ENCODE data around the gene TRMT61A. TPM values are rescaled to one million over a fixed set of nuclear protein-coding genes. Genes with fewer than 3 reads are reported as not detected.

TRMT61A gene
- total and polyA plus RNA-seq, 10 of the 15 experiments (the other 5 are each of a cell fraction or from before 2014, with no cell fraction given) = 0.11 to 21.9 (median 11.4) TPM

DNA sequence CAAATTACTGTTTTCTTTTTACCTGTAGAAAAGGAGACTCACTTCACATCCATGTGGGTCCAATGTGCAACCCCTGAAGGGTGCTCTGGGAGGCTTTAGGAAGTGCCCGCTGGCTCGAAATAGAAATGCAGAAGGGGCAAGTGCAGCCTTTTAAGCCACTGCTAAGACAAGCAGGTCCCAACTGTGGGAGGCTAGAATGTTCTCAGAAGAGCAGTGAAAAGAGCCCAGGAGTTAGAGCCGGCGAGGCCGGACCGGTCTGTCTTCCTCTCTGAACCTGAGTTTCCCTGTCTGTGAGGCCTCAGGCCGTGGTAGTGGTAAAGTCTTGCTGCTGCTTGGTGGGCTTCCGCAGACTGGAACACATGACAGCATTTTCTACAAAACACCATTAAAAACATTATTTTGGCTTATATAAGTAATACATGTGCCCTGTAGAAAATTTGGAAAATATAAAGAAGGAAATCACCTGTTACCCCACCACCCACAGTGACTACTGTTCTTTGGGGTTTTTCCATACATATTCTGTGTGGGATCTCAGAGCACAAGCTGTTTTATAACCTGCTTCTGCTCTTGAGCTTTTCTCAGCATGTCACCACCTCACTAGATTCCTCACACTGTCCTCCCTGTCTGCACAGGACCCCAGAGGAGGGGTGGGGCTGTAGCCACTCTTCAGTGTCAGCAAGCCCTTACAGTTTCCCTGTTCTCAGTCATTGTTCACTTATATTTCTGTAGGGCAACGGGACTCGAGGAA is 12.4 kb upstream of the TRMT61A start (continued):
- TF ChIP-seq, protein P1, sequence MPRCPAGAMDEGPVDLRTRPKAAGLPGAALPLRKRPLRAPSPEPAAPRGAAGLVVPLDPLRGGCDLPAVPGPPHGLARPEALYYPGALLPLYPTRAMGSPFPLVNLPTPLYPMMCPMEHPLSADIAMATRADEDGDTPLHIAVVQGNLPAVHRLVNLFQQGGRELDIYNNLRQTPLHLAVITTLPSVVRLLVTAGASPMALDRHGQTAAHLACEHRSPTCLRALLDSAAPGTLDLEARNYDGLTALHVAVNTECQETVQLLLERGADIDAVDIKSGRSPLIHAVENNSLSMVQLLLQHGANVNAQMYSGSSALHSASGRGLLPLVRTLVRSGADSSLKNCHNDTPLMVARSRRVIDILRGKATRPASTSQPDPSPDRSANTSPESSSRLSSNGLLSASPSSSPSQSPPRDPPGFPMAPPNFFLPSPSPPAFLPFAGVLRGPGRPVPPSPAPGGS (IDR thresholded peaks at IDR 0.05; ENCODE audit: borderline replicate concordance, insufficient read depth, low read depth, low read length, poor library complexity, severe bottlenecking) = no peak
- TF ChIP-seq, protein P2, sequence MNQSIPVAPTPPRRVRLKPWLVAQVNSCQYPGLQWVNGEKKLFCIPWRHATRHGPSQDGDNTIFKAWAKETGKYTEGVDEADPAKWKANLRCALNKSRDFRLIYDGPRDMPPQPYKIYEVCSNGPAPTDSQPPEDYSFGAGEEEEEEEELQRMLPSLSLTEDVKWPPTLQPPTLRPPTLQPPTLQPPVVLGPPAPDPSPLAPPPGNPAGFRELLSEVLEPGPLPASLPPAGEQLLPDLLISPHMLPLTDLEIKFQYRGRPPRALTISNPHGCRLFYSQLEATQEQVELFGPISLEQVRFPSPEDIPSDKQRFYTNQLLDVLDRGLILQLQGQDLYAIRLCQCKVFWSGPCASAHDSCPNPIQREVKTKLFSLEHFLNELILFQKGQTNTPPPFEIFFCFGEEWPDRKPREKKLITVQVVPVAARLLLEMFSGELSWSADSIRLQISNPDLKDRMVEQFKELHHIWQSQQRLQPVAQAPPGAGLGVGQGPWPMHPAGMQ (IDR thresholded peaks at IDR 0.05; ENCODE audit: borderline replicate concordance) = no peak
- TF ChIP-seq SIX5 (IDR thresholded peaks at IDR 0.05; ENCODE audit: low read depth, low read length, severe bottlenecking) (no peak), SMC3 (IDR thresholded peaks at IDR 0.05; ENCODE audit: borderline replicate concordance, low read length) (no peak), ZNF274 (IDR thresholded peaks at IDR 0.05; ENCODE audit: insufficient read depth, insufficient read length) (no peak), YY1 (IDR thresholded peaks at IDR 0.05; ENCODE audit: low read depth, low read length) (no peak)

DNA sequence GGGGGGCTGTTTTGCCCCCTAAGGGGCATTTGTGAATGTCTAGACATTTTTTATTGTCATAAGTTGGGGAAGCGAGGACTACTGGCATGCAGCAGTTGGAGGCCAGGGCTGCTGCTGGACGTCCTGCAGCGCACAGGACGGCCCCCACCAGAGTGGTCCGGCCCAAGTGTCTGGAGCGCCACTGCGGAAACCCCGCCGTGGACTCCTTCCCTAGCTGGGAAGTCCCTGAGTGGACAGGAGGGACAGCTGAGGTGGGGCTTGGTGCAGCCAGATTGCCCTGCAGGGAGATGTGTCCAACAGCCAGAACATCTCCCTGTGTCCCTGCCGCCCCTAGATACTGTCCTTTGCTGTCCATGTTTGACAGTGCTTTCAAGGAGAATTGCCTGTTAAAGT is 11.8 kb upstream of the TRMT61A start:
- 71% methylated on average over 10 of the region's 10 CpGs for WGBS (ENCODE audit: insufficient coverage, insufficient replicate concordance, low lambda C conversion rate, missing lambda C conversion rate)
- no peak overlapping the region for H2AFZ ChIP-seq (ENCODE audit: control insufficient read depth, low read depth, low read length)
- intact Hi-C loops (cut with micrococcal nuclease; ENCODE audit: unreplicated experiment) (no loop called here), in situ Hi-C loops (cut with MboI) (loop anchor here (5.0 kb wide), 1 partner anchor 40 kb away; no protein-coding TSS in a partner anchor)
- peaks cover 0 to 1% of the 10 kb centered on the region in 2 experiments; a peak in 1 of 4 replicates for H3K27me3 ChIP-seq (replicated peaks in 1 of 2; ENCODE audit: control insufficient read depth in 2 of 2, insufficient read depth in 2 of 2, low read length in 1 of 2)
- no peak overlapping the region for H3K9ac ChIP-seq (ENCODE audit: control insufficient read depth, insufficient read depth, low read length)
- ChIA-PET CTCF (interaction anchor here (1.2 to 6.5 kb wide), 4 partner anchors 12 to 79 kb away, joined by 3 to 53 read pairs (median 22); partner anchors contain the start of gene TRMT61A), POLR2A (no interaction called here), SMC1A (ENCODE audit: uncharacterized antibody, unreplicated experiment) (interaction anchor here (3.0 kb wide), 1 partner anchor 11 kb away, joined by 11 read pairs; the partner anchor contains the start of gene TRMT61A), RAD21 (ENCODE audit: unreplicated experiment) (interaction anchor here (0.9 kb wide), 1 partner anchor 30 kb away, joined by 3 read pairs; no protein-coding TSS in a partner anchor)
- H3K4me3 ChIP-seq = no peak overlapping the region
- peaks cover 24% of the 10 kb centered on the region for H3K4me1 ChIP-seq (ENCODE audit: control insufficient read depth, insufficient read depth, low read length)
- no peaks in the 10 kb centered on the region for H3K9me3 ChIP-seq (replicated peaks; ENCODE audit: control insufficient read depth, insufficient read depth, low read length)
- ATAC-seq = no peak
- H3K4me2 ChIP-seq (ENCODE audit: control insufficient read depth, insufficient read depth) = no peak overlapping the region
- BruUV-seq (replicated peaks) = no TSS peak
- no peaks in the 10 kb centered on the region for H3K79me2 ChIP-seq (ENCODE audit: control insufficient read depth, insufficient read depth, low read length)
- no peak for FAIRE-seq
- H3K36me3 ChIP-seq (ENCODE audit: control insufficient read depth in 2 of 2, insufficient read depth in 2 of 2, low read length in 1 of 2) = no peaks in the 10 kb centered on the region; a peak in 1 of 4 replicates
- DNase-seq (ENCODE audit: low read depth, low spot score) = no peak
- no peaks in the 10 kb centered on the region for H4K20me1 ChIP-seq (ENCODE audit: control insufficient read depth, insufficient read depth)
- H3K27ac ChIP-seq (ENCODE audit: control insufficient read depth, insufficient read depth) = no peak overlapping the region
- TF ChIP-seq SIN3A (IDR thresholded peaks at IDR 0.05; ENCODE audit: low read depth, low read length) (no peak), LARP7 (IDR thresholded peaks at IDR 0.05) (no peak), CREB1 (IDR thresholded peaks at IDR 0.05; ENCODE audit: low read depth) (no peak), FOXK2 (IDR thresholded peaks at IDR 0.05) (no peak), SMC3 (IDR thresholded peaks at IDR 0.05; ENCODE audit: borderline replicate concordance, low read length) (no peak), MTA3 (IDR thresholded peaks at IDR 0.05; ENCODE audit: borderline replicate concordance, low read length) (no peak), NBN (IDR thresholded peaks at IDR 0.05) (no peak)
- TF ChIP-seq, protein P3, sequence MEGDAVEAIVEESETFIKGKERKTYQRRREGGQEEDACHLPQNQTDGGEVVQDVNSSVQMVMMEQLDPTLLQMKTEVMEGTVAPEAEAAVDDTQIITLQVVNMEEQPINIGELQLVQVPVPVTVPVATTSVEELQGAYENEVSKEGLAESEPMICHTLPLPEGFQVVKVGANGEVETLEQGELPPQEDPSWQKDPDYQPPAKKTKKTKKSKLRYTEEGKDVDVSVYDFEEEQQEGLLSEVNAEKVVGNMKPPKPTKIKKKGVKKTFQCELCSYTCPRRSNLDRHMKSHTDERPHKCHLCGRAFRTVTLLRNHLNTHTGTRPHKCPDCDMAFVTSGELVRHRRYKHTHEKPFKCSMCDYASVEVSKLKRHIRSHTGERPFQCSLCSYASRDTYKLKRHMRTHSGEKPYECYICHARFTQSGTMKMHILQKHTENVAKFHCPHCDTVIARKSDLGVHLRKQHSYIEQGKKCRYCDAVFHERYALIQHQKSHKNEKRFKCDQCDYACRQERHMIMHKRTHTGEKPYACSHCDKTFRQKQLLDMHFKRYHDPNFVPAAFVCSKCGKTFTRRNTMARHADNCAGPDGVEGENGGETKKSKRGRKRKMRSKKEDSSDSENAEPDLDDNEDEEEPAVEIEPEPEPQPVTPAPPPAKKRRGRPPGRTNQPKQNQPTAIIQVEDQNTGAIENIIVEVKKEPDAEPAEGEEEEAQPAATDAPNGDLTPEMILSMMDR (IDR thresholded peaks at IDR 0.05 in 2 of 3, conservative IDR thresholded peaks at IDR 0.05 in 1 of 3; ENCODE audit: control insufficient read depth in 2 of 3, extremely low read depth in 1 of 3, insufficient read depth in 1 of 3, low read depth in 3 of 3, low read length in 3 of 3) = no peak
- TF ChIP-seq, protein P4, sequence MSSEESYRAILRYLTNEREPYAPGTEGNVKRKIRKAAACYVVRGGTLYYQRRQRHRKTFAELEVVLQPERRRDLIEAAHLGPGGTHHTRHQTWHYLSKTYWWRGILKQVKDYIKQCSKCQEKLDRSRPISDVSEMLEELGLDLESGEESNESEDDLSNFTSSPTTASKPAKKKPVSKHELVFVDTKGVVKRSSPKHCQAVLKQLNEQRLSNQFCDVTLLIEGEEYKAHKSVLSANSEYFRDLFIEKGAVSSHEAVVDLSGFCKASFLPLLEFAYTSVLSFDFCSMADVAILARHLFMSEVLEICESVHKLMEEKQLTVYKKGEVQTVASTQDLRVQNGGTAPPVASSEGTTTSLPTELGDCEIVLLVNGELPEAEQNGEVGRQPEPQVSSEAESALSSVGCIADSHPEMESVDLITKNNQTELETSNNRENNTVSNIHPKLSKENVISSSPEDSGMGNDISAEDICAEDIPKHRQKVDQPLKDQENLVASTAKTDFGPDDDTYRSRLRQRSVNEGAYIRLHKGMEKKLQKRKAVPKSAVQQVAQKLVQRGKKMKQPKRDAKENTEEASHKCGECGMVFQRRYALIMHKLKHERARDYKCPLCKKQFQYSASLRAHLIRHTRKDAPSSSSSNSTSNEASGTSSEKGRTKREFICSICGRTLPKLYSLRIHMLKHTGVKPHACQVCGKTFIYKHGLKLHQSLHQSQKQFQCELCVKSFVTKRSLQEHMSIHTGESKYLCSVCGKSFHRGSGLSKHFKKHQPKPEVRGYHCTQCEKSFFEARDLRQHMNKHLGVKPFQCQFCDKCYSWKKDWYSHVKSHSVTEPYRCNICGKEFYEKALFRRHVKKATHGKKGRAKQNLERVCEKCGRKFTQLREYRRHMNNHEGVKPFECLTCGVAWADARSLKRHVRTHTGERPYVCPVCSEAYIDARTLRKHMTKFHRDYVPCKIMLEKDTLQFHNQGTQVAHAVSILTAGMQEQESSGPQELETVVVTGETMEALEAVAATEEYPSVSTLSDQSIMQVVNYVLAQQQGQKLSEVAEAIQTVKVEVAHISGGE (CRISPR knock-in tag; IDR thresholded peaks at IDR 0.05) = no peak
